SK-N-SH (cell line): ENCODE results near the gene MCM3AP. TPM values are rescaled to one million over a fixed set of nuclear protein-coding genes. Genes with fewer than 3 reads are reported as not detected.

Source experiments
- CTCF ChIA-PET: fragments of 300-600, 350-600 bp; formaldehyde crosslinking; extraction: SDS; loops from one replicate; lab custom pipeline; 2021; lab: Yijun Ruan, JAX
- POLR2A ChIA-PET: fragments of 350-600 bp; sonication (Branson Sonifier 250); formaldehyde crosslinking; extraction: SDS; loops from one replicate; lab custom pipeline; 2020; ENCODE audit warnings: antibody characterized with exemption, inconsistent platforms; lab: Yijun Ruan, JAX
- DNase-seq: peaks from one replicate; pipeline ENCODE4 v3.0.0; 2012
- H2AFZ ChIP-seq: fragments of 200-600 bp; sonication (generic); 2 replicates; pipeline ENCODE4 v1.8.1; 2016; ENCODE audit warnings: antibody characterized with exemption, mild to moderate bottlenecking, low read depth
- H3F3A ChIP-seq: fragments of 200-600 bp; sonication (generic); replicated peaks from 2 replicates; pipeline ENCODE3; 2016; ENCODE audit warnings: antibody characterized with exemption, mild to moderate bottlenecking; ENCODE audit not compliant: insufficient read depth
- H3K27ac ChIP-seq, 2 experiments: fragments of 200-500 bp in 1 of 2; fragments of 200-600 bp in 1 of 2; sonication (Bioruptor generic) in 1 of 2; sonication (generic), shearing (Covaris generic) in 1 of 2; 2 replicates each; pipeline versions ENCODE4 v1.5.1 to v1.6.1; 2014 to 2016; ENCODE audit warnings: low read depth in 2 of 2, inconsistent platforms in 1 of 2, low read length in 1 of 2, mild to moderate bottlenecking in 1 of 2, mixed read lengths in 1 of 2
- H3K27me3 ChIP-seq: fragments of 200-600 bp; sonication (generic), shearing (Covaris generic); 2 replicates; pipeline ENCODE4 v1.6.1; 2016; ENCODE audit warnings: mixed run types; ENCODE audit not compliant: insufficient read depth
- H3K36me3 ChIP-seq, 2 experiments: fragments of 200-500 bp in 1 of 2; fragments of 200-600 bp in 1 of 2; sonication (Bioruptor generic) in 1 of 2; sonication (generic) in 1 of 2; replicated peaks in 1 of 2; 2 replicates each; pipeline versions ENCODE3 to v1.5.1; 2014 to 2016; ENCODE audit warnings: low read length in 1 of 2, mild to moderate bottlenecking in 1 of 2; ENCODE audit not compliant: insufficient read depth in 2 of 2, control insufficient read depth in 1 of 2
- H3K4me1 ChIP-seq, 2 experiments: fragments of 200-500 bp in 1 of 2; fragments of 200-600 bp in 1 of 2; sonication (Bioruptor generic) in 1 of 2; sonication (generic), shearing (Covaris generic) in 1 of 2; 2 replicates each; pipeline versions ENCODE4 v1.5.1 to v1.6.1; 2014 to 2016; ENCODE audit warnings: low read depth in 1 of 2, low read length in 1 of 2, mixed run types in 1 of 2; ENCODE audit not compliant: insufficient read depth in 2 of 2, control insufficient read depth in 1 of 2
- H3K4me2 ChIP-seq: fragments of 200-600 bp; sonication (generic), shearing (Covaris generic); 2 replicates; pipeline ENCODE4 v1.6.1; 2017; ENCODE audit warnings: mixed run types
- H3K4me3 ChIP-seq, 2 experiments: fragments of 200-500 bp in 1 of 2; fragments of 200-600 bp in 1 of 2; sonication (Bioruptor generic) in 1 of 2; sonication (generic), shearing (Covaris generic) in 1 of 2; 2 replicates each; pipeline versions ENCODE4 v1.5.1 to v1.8.1; 2014 to 2016; ENCODE audit warnings: low read depth in 2 of 2, inconsistent platforms in 1 of 2, low read length in 1 of 2, mild to moderate bottlenecking in 1 of 2, mixed read lengths in 1 of 2, moderate library complexity in 1 of 2
- H3K79me2 ChIP-seq: fragments of 200-600 bp; sonication (generic); 2 replicates; pipeline ENCODE4 v1.8.1; 2017; ENCODE audit warnings: mild to moderate bottlenecking; ENCODE audit not compliant: insufficient read depth
- H3K9ac ChIP-seq: fragments of 200-600 bp; sonication (generic); 2 replicates; pipeline ENCODE4 v1.6.1; 2017; ENCODE audit warnings: mixed run types
- H3K9me2 ChIP-seq: fragments of 200-600 bp; sonication (generic); 2 replicates; pipeline ENCODE4 v1.6.1; 2017; ENCODE audit warnings: mixed run types
- H3K9me3 ChIP-seq: fragments of 200-600 bp; sonication (generic); 2 replicates; pipeline ENCODE4 v1.6.1; 2017; ENCODE audit warnings: mixed run types, mild to moderate bottlenecking, moderate library complexity
- H4K20me1 ChIP-seq: fragments of 200-600 bp; sonication (generic); 2 replicates; pipeline ENCODE4 v1.6.1; 2017; ENCODE audit warnings: mild to moderate bottlenecking, mixed run types; ENCODE audit not compliant: insufficient read depth
- CHD2 ChIP-seq: fragments of 150-350 bp; IDR thresholded peaks from 2 replicates; pipeline ENCODE4 v1.6.1; 2018; ENCODE audit warnings: low read length; ENCODE audit not compliant: partially characterized antibody
- EZH2phosphoT487 ChIP-seq: fragments of 200-600 bp; sonication (generic); IDR thresholded peaks from 2 replicates; pipeline ENCODE4 v1.6.1; 2017; ENCODE audit warnings: low read depth, mixed run types, mild to moderate bottlenecking, antibody characterized with exemption, moderate library complexity, borderline replicate concordance
- FOSL2 ChIP-seq: IDR thresholded peaks from 2 replicates; pipeline ENCODE4 v1.4.0; 2012; ENCODE audit warnings: low read depth, mild to moderate bottlenecking, moderate library complexity, borderline replicate concordance
- FOXJ3 ChIP-seq: sonication (generic); formaldehyde crosslinking; IDR thresholded peaks from 2 replicates; pipeline ENCODE4 v1.5.1; 2020; ENCODE audit warnings: mild to moderate bottlenecking, missing genetic modification reagents
- GABPA ChIP-seq: IDR thresholded peaks from 2 replicates; pipeline ENCODE4 v1.4.0; 2012; ENCODE audit warnings: low read depth, mild to moderate bottlenecking
- NRF1 ChIP-seq: IDR thresholded peaks from 2 replicates; pipeline ENCODE4 v1.6.1; 2012; ENCODE audit warnings: low read depth, mild to moderate bottlenecking, low read length
- POLR2AphosphoS5 ChIP-seq: IDR thresholded peaks from 2 replicates; pipeline ENCODE4 v1.6.1; 2012; ENCODE audit warnings: low read depth, low read length
- RAD21 ChIP-seq: IDR thresholded peaks from 2 replicates; pipeline ENCODE4 v1.6.1; 2012; ENCODE audit warnings: mild to moderate bottlenecking, low read length
- RCOR1 ChIP-seq: fragments of 150-350 bp; IDR thresholded peaks from 2 replicates; pipeline ENCODE4 v1.6.1; 2017; ENCODE audit warnings: antibody characterized with exemption, low read length
- SIN3A ChIP-seq: IDR thresholded peaks from 2 replicates; pipeline ENCODE4 v1.6.1; 2012; ENCODE audit warnings: low read depth, mild to moderate bottlenecking, low read length, moderate library complexity, borderline replicate concordance
- SMC3 ChIP-seq: IDR thresholded peaks from 2 replicates; pipeline ENCODE4 v1.6.1; 2012; ENCODE audit warnings: low read depth, low read length, improper control_type of control experiment
- TEAD4 ChIP-seq: IDR thresholded peaks from 2 replicates; pipeline ENCODE4 v1.4.0; 2012; ENCODE audit warnings: mild to moderate bottlenecking, borderline replicate concordance; ENCODE audit not compliant: insufficient read depth
- YY1 ChIP-seq: IDR thresholded peaks from 2 replicates; pipeline ENCODE4 v1.4.0; 2012; ENCODE audit warnings: low read depth, mild to moderate bottlenecking
- WGBS: methylation state at CpG from one replicate; pipeline ENCODE4 v1.1.6; 2017; ENCODE audit warnings: low lambda C conversion rate; 5-methylcytosine and 5-hydroxymethylcytosine counted together
- polyA plus RNA-seq, 3 experiments: library from polyadenylated mRNA; depleted of rRNA; stranded (reverse); fragments of >200 nt; gene quantifications; 2 replicates each; pipeline ENCODE4 v1.2.3, GENCODE V29; 2012
- TF ChIP-seq, protein P1 (sequence below): fragments of 200-600 bp; sonication (generic); IDR thresholded peaks from 2 replicates; pipeline ENCODE4 v1.6.1; 2017; ENCODE audit warnings: antibody characterized with exemption, mild to moderate bottlenecking, moderate library complexity
- TF ChIP-seq, protein P2 (sequence below): IDR thresholded peaks from 2 replicates; pipeline ENCODE4 v1.4.0; 2012; ENCODE audit warnings: low read depth
- TF ChIP-seq, protein P3 (sequence below): IDR thresholded peaks from 2 replicates; pipeline ENCODE4 v1.4.0; 2012; ENCODE audit warnings: low read depth, borderline replicate concordance
- TF ChIP-seq, protein P4 (sequence below): fragments of 150-350 bp; IDR thresholded peaks from 2 replicates; pipeline ENCODE4 v1.6.1; 2016; ENCODE audit warnings: mild to moderate bottlenecking, low read depth, low read length
- TF ChIP-seq, protein P5 (sequence below): fragments of 150-350 bp; IDR thresholded peaks from 2 replicates; pipeline ENCODE4 v1.6.1; 2017; ENCODE audit warnings: antibody characterized with exemption, low read length, low read depth, borderline replicate concordance

Gene MCM3AP
- polyA plus RNA-seq, 1 of the 3 experiments (the other 2 are of a cell fraction), result 42.9 TPM

DNA sequence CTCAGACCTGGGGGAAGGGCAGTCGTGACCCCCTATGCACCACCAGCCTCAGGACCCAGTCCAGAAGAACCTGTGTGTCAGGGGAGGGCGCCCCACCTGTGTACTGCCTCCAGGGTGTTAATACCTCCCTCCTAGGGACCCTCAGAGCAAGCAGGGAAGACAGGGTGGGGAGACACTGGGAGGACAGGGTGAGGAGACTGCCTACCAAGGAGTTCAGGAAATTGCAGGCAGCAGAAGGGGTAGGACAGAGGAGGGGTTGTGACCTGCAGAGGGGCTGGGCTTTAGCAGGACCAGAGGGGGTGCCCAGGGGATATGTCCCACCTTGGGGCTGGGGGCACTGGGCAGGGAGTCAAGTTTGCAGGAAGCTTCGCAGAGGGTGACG is 33.0 kb upstream of the MCM3AP start:
- no peak for DNase-seq
- Histone ChIP-seq H3K9me3 (no peaks in the 10 kb centered on the region), H3K4me2 (no peak overlapping the region)
- CTCF ChIA-PET, result no interaction called here
- WGBS, result 96% methylated on average over 3 of the region's 4 CpGs
- TF ChIP-seq, protein P1, sequence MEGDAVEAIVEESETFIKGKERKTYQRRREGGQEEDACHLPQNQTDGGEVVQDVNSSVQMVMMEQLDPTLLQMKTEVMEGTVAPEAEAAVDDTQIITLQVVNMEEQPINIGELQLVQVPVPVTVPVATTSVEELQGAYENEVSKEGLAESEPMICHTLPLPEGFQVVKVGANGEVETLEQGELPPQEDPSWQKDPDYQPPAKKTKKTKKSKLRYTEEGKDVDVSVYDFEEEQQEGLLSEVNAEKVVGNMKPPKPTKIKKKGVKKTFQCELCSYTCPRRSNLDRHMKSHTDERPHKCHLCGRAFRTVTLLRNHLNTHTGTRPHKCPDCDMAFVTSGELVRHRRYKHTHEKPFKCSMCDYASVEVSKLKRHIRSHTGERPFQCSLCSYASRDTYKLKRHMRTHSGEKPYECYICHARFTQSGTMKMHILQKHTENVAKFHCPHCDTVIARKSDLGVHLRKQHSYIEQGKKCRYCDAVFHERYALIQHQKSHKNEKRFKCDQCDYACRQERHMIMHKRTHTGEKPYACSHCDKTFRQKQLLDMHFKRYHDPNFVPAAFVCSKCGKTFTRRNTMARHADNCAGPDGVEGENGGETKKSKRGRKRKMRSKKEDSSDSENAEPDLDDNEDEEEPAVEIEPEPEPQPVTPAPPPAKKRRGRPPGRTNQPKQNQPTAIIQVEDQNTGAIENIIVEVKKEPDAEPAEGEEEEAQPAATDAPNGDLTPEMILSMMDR, result no peak
- TF ChIP-seq FOSL2 (no peak), SIN3A (no peak), TEAD4 (no peak), SMC3 (no peak)
- TF ChIP-seq, protein P2, sequence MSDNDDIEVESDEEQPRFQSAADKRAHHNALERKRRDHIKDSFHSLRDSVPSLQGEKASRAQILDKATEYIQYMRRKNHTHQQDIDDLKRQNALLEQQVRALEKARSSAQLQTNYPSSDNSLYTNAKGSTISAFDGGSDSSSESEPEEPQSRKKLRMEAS, result no peak
- TF ChIP-seq, all 33 proteins: peak for 0
- POLR2A ChIA-PET, result no interaction called here
- Histone ChIP-seq H2AFZ (no peak overlapping the region), H3K9ac (no peak overlapping the region), H3K27me3 (no peaks in the 10 kb centered on the region), H3K36me3 (peaks cover 2 to 3% of the 10 kb centered on the region in 2 experiments), H3K4me1 (peaks cover 8 to 40% of the 10 kb centered on the region in 2 experiments; a peak in 2 of 4 replicates), H3K4me3 (no peak overlapping the region), H4K20me1 (peaks cover 8% of the 10 kb centered on the region; the same call in 1 of the 2 replicates), H3K9me2 (no peaks in the 10 kb centered on the region), H3F3A (peaks cover 3% of the 10 kb centered on the region), H3K79me2 (peaks cover 45% of the 10 kb centered on the region), H3K27ac (no peak overlapping the region)

DNA sequence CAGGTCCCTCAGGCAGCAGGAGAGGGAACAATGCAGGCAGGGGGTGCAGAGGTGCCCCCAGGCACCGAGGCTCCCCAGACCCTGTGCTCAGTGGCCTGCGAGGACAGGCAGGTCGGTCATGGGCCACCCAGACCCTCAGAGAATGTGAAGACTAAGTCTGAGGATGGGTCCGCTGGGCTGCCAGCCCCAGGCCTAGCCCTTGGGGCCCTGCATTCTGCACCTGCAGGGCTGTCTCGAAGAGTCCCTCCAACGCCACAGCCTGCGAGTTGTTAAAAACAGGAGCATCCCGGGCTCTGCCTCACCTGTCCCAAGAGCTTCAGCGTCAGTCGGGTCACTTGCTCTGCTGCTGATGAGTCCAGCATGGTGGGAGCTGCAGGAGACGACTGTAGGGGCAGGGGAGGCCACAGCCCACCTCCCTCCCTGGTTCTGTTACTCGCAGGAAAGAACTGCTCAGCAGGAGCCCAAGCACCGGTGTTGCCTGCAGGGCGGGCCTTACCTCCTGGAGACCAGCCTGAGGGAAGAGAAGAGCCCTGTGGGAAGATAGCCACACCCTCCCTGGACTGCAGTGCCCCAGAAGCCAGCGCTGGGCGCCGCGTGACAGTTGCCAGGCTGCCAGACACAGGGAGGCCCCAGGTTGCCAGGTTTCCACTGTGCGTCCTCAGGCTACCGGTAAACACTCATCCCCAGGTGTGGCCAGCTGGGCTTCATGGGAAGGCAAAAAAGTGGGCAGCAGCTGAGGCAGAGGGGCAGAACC is 32.5 kb upstream of the MCM3AP start:
- WGBS, result 85% methylated on average over 6 of the region's 20 CpGs
- no peaks in the 10 kb centered on the region for H3K9me3 ChIP-seq
- peaks cover 3% of the 10 kb centered on the region for H3F3A ChIP-seq
- TF ChIP-seq NRF1, result no peak
- no peak for TF ChIP-seq CHD2
- TF ChIP-seq SIN3A, result no peak
- TF ChIP-seq, protein P3, sequence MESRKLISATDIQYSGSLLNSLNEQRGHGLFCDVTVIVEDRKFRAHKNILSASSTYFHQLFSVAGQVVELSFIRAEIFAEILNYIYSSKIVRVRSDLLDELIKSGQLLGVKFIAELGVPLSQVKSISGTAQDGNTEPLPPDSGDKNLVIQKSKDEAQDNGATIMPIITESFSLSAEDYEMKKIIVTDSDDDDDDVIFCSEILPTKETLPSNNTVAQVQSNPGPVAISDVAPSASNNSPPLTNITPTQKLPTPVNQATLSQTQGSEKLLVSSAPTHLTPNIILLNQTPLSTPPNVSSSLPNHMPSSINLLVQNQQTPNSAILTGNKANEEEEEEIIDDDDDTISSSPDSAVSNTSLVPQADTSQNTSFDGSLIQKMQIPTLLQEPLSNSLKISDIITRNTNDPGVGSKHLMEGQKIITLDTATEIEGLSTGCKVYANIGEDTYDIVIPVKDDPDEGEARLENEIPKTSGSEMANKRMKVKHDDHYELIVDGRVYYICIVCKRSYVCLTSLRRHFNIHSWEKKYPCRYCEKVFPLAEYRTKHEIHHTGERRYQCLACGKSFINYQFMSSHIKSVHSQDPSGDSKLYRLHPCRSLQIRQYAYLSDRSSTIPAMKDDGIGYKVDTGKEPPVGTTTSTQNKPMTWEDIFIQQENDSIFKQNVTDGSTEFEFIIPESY, result no peak
- TF ChIP-seq FOXJ3 (CRISPR knock-in tag), result no peak
- no peak for TF ChIP-seq RAD21
- TF ChIP-seq RCOR1, result no peak
- TF ChIP-seq, protein P4, sequence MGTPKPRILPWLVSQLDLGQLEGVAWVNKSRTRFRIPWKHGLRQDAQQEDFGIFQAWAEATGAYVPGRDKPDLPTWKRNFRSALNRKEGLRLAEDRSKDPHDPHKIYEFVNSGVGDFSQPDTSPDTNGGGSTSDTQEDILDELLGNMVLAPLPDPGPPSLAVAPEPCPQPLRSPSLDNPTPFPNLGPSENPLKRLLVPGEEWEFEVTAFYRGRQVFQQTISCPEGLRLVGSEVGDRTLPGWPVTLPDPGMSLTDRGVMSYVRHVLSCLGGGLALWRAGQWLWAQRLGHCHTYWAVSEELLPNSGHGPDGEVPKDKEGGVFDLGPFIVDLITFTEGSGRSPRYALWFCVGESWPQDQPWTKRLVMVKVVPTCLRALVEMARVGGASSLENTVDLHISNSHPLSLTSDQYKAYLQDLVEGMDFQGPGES, result no peak
- TF ChIP-seq YY1, result no peak
- no peak for TF ChIP-seq GABPA
- TF ChIP-seq, protein P5, sequence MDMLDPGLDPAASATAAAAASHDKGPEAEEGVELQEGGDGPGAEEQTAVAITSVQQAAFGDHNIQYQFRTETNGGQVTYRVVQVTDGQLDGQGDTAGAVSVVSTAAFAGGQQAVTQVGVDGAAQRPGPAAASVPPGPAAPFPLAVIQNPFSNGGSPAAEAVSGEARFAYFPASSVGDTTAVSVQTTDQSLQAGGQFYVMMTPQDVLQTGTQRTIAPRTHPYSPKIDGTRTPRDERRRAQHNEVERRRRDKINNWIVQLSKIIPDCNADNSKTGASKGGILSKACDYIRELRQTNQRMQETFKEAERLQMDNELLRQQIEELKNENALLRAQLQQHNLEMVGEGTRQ, result no peak
- TF ChIP-seq EZH2phosphoT487, result no peak
- TF ChIP-seq POLR2AphosphoS5, result no peak
- no peak overlapping the region for H3K4me2 ChIP-seq
- peaks cover 2 to 8% of the 10 kb centered on the region in 2 experiments for H3K36me3 ChIP-seq
- no peak overlapping the region; a peak in 1 of 4 replicates for H3K27ac ChIP-seq
- no peaks in the 10 kb centered on the region for H3K9me2 ChIP-seq
- H3K4me1 ChIP-seq, result peaks cover 8 to 40% of the 10 kb centered on the region in 2 experiments; a peak in 2 of 4 replicates
- H3K79me2 ChIP-seq, result peaks cover 39% of the 10 kb centered on the region
- DNase-seq, result no peak
- no peak overlapping the region for H2AFZ ChIP-seq
- ChIA-PET POLR2A (no interaction called here), CTCF (no interaction called here)
- H3K4me3 ChIP-seq, result no peak overlapping the region
- H4K20me1 ChIP-seq, result peaks cover 8% of the 10 kb centered on the region; the same call in 1 of the 2 replicates
- H3K9ac ChIP-seq, result no peak overlapping the region
- no peaks in the 10 kb centered on the region for H3K27me3 ChIP-seq
